ENCODE data around the gene RUNX2. TPM values are rescaled to one million over a fixed set of nuclear protein-coding genes. Genes with fewer than 3 reads are reported as not detected.
A peak's percentile ranks its signal among the peaks of the same experiment; 100 is the strongest.

Gene RUNX2
- total and polyA plus RNA-seq, 9 of the 15 experiments (the other 6 are each of a cell fraction or from before 2014, with no cell fraction given), result 0.29 to 1.00 (median 0.43) TPM

- TF ChIP-seq CHD4 (IDR thresholded peaks at IDR 0.05; ENCODE audit: insufficient read depth, insufficient replicate concordance, low read depth, low read length, poor library complexity, severe bottlenecking) (no peak), ARHGAP35 (IDR thresholded peaks at IDR 0.05; ENCODE audit: partially characterized antibody) (no peak), RNF219 (CRISPR knock-in tag; IDR thresholded peaks at IDR 0.05) (no peak), ERF (CRISPR knock-in tag; IDR thresholded peaks at IDR 0.05) (0 out of 2 replicates have a peak, but pooled peaks have one; percentile 36), ZNF274 (IDR thresholded peaks at IDR 0.05; ENCODE audit: borderline replicate concordance, low read depth, low read length) (no peak), ZFPM2 (CRISPR knock-in tag; IDR thresholded peaks at IDR 0.05) (no peak), JUN (IDR thresholded peaks at IDR 0.05; ENCODE audit: borderline replicate concordance, low read depth, low read length) (no peak), JUN (CRISPR knock-in tag; IDR thresholded peaks at IDR 0.05; ENCODE audit: borderline replicate concordance) (no peak), ZNF232 (CRISPR knock-in tag; IDR thresholded peaks at IDR 0.05) (no peak), HNRNPL (IDR thresholded peaks at IDR 0.05; ENCODE audit: low read depth, low read length) (no peak)
- TF ChIP-seq, protein P1, sequence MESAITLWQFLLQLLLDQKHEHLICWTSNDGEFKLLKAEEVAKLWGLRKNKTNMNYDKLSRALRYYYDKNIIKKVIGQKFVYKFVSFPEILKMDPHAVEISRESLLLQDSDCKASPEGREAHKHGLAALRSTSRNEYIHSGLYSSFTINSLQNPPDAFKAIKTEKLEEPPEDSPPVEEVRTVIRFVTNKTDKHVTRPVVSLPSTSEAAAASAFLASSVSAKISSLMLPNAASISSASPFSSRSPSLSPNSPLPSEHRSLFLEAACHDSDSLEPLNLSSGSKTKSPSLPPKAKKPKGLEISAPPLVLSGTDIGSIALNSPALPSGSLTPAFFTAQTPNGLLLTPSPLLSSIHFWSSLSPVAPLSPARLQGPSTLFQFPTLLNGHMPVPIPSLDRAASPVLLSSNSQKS (CRISPR knock-in tag; IDR thresholded peaks at IDR 0.05), result no peak
- TF ChIP-seq, protein P2, sequence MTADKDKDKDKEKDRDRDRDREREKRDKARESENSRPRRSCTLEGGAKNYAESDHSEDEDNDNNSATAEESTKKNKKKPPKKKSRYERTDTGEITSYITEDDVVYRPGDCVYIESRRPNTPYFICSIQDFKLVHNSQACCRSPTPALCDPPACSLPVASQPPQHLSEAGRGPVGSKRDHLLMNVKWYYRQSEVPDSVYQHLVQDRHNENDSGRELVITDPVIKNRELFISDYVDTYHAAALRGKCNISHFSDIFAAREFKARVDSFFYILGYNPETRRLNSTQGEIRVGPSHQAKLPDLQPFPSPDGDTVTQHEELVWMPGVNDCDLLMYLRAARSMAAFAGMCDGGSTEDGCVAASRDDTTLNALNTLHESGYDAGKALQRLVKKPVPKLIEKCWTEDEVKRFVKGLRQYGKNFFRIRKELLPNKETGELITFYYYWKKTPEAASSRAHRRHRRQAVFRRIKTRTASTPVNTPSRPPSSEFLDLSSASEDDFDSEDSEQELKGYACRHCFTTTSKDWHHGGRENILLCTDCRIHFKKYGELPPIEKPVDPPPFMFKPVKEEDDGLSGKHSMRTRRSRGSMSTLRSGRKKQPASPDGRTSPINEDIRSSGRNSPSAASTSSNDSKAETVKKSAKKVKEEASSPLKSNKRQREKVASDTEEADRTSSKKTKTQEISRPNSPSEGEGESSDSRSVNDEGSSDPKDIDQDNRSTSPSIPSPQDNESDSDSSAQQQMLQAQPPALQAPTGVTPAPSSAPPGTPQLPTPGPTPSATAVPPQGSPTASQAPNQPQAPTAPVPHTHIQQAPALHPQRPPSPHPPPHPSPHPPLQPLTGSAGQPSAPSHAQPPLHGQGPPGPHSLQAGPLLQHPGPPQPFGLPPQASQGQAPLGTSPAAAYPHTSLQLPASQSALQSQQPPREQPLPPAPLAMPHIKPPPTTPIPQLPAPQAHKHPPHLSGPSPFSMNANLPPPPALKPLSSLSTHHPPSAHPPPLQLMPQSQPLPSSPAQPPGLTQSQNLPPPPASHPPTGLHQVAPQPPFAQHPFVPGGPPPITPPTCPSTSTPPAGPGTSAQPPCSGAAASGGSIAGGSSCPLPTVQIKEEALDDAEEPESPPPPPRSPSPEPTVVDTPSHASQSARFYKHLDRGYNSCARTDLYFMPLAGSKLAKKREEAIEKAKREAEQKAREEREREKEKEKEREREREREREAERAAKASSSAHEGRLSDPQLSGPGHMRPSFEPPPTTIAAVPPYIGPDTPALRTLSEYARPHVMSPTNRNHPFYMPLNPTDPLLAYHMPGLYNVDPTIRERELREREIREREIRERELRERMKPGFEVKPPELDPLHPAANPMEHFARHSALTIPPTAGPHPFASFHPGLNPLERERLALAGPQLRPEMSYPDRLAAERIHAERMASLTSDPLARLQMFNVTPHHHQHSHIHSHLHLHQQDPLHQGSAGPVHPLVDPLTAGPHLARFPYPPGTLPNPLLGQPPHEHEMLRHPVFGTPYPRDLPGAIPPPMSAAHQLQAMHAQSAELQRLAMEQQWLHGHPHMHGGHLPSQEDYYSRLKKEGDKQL (CRISPR knock-in tag; IDR thresholded peaks at IDR 0.05; ENCODE audit: borderline replicate concordance), result no peak
These were observed 93.8 kb downstream of the RUNX2 start (continued) for GRCh38 chr6:45421709-45422502.

All from K562 (cell line).